T-cell (primary cell): ENCODE results near the gene TYROBP. TPM values are rescaled to one million over a fixed set of nuclear protein-coding genes. Genes with fewer than 3 reads are reported as not detected.
A peak's percentile ranks its signal among the peaks of the same experiment; 100 is the strongest.

ENCODE experiments used
- ATAC-seq, 4 experiments: fragments of 200-7000 bp in 3 of 4; fragments of 150-1000 bp in 1 of 4; cut with Tn5 transposase; replicated peaks in 1 of 4; 1 replicate in 3 of 4; 2 replicates in 1 of 4; pipeline ENCODE4 v1.10.0; 2021; ENCODE audit warnings: moderate library complexity in 3 of 4, mild to moderate bottlenecking in 2 of 4, moderate number of reproducible peaks in 1 of 4
- CTCF ChIA-PET, 2 donors: fragments of 300-600 bp; sonication (Branson Sonifier 250); formaldehyde crosslinking; loops; one replicate each; lab custom pipeline; 2022; ENCODE audit warnings: antibody characterized with exemption in 2 of 2; lab: Charles Lee
- POLR2A ChIA-PET, 2 donors: fragments of 300-600 bp; sonication (Branson Sonifier 250); formaldehyde crosslinking; loops; one replicate each; lab custom pipeline; 2022; ENCODE audit warnings: antibody characterized with exemption in 2 of 2; lab: Charles Lee
- DNase-seq, 35 experiments: peaks; one replicate each; pipeline versions ENCODE4 v3.0.0 to v3.0.0-alpha.2; 2013 to 2023
- H3K27ac ChIP-seq: one replicate; pipeline ENCODE4 v1.5.1; 2013; ENCODE audit warnings: low read length
- H3K27me3 ChIP-seq, 2 experiments: replicated peaks in 1 of 2; 1 replicate in 1 of 2; 2 replicates in 1 of 2; pipeline versions ENCODE4 v1.6.1 to v1.7.0; 2013; ENCODE audit warnings: low read length in 1 of 2, mixed read lengths in 1 of 2; ENCODE audit not compliant: control insufficient read depth in 2 of 2, insufficient read depth in 2 of 2; ENCODE audit errors: extremely low read depth in 1 of 2
- H3K36me3 ChIP-seq, 2 donors: 1 replicate in 1 of 2; 2 replicates in 1 of 2; pipeline versions ENCODE4 v1.6.1 to v1.7.0; 2013; ENCODE audit warnings: low read length in 1 of 2; ENCODE audit not compliant: control insufficient read depth in 2 of 2, insufficient read depth in 1 of 2; ENCODE audit errors: extremely low read depth in 1 of 2
- H3K4me1 ChIP-seq, 2 experiments: 1 replicate in 1 of 2; 2 replicates in 1 of 2; pipeline versions ENCODE4 v1.6.1 to v1.7.0; 2013; ENCODE audit warnings: low read length in 2 of 2, mixed read lengths in 1 of 2; ENCODE audit not compliant: insufficient read depth in 2 of 2, control insufficient read depth in 1 of 2; ENCODE audit errors: extremely low read depth in 1 of 2
- H3K4me3 ChIP-seq, 2 donors: 1 replicate in 1 of 2; 2 replicates in 1 of 2; pipeline versions ENCODE4 v1.5.1 to v1.7.0; 2013; ENCODE audit warnings: mild to moderate bottlenecking in 2 of 2, low read length in 1 of 2, moderate library complexity in 1 of 2; ENCODE audit not compliant: control insufficient read depth in 1 of 2; ENCODE audit errors: extremely low read depth in 1 of 2
- H3K9me3 ChIP-seq: 2 replicates; pipeline ENCODE4 v1.7.0; 2013
- H3K27ac Mint-ChIP-seq, 2 donors: one replicate each; pipeline ENCODE4 v1.8.0; 2020 to 2021; ENCODE audit warnings: mild to moderate bottlenecking in 2 of 2, mixed read lengths in 2 of 2
- H3K27me3 Mint-ChIP-seq, 2 donors: one replicate each; pipeline ENCODE4 v1.8.0; 2021 to 2022; ENCODE audit warnings: mixed read lengths in 2 of 2
- H3K36me3 Mint-ChIP-seq: one replicate; pipeline ENCODE4 v1.8.0; 2021; ENCODE audit warnings: mixed read lengths
- H3K4me1 Mint-ChIP-seq, 3 donors: one replicate each; pipeline ENCODE4 v1.8.0; 2020 to 2022; ENCODE audit warnings: mixed read lengths in 3 of 3, mild to moderate bottlenecking in 1 of 3
- H3K4me3 Mint-ChIP-seq, 3 donors: one replicate each; pipeline ENCODE4 v1.8.0; 2020 to 2022; ENCODE audit warnings: mild to moderate bottlenecking in 3 of 3, mixed read lengths in 3 of 3, moderate library complexity in 3 of 3
- H3K9me3 Mint-ChIP-seq, 3 donors: one replicate each; pipeline ENCODE4 v1.8.0; 2020 to 2022; ENCODE audit warnings: mixed read lengths in 3 of 3
- WGBS: methylation state at CpG from one replicate; pipeline ENCODE4 v1.1.5; 2013; ENCODE audit warnings: missing lambda C conversion rate; ENCODE audit not compliant: insufficient coverage; 5-methylcytosine and 5-hydroxymethylcytosine counted together
- total RNA-seq, 35 experiments: library from RNA in 6 of 35; stranded (reverse) in 6 of 35; fragments of 120-200 nt in 1 of 35; gene quantifications; one replicate each; pipeline versions ENCODE4 v1.2.1 to v1.2.4 and lab custom pipeline; 2013 to 2026

The TYROBP gene
- total RNA-seq, 5 donors from 2014 or later (not counting 1 experiment from before 2014, with no cell fraction given): 2.3 to 7.0 (median 2.9) TPM

- H3K27ac Mint-ChIP-seq: no peak overlapping the region
- peaks cover 0 to 17% of the 10 kb centered on the region in 2 experiments for H3K4me1 ChIP-seq
- peaks cover 7 to 11% of the 10 kb centered on the region in 2 donors for H3K36me3 ChIP-seq
- peaks cover 21% of the 10 kb centered on the region for H3K36me3 Mint-ChIP-seq
- no peaks in the 10 kb centered on the region for H3K27me3 ChIP-seq
- WGBS: 93% methylated on average over 49 of the region's 52 CpGs
- DNase-seq (no peak), ATAC-seq (no peak)
- peaks cover 27 to 51% (median 33%) of the 10 kb centered on the region in 3 donors for H3K4me1 Mint-ChIP-seq
- H3K4me3 ChIP-seq: no peak overlapping the region
- no peaks in the 10 kb centered on the region for H3K9me3 ChIP-seq
- no peak overlapping the region for H3K4me3 Mint-ChIP-seq
- no peak overlapping the region for H3K27ac ChIP-seq
- no peaks in the 10 kb centered on the region for H3K27me3 Mint-ChIP-seq
- CTCF ChIA-PET: no interaction called here
- no peaks in the 10 kb centered on the region for H3K9me3 Mint-ChIP-seq
- POLR2A ChIA-PET: no interaction called here
These were observed 36.5 kb upstream of the TYROBP start for GRCh38 chr19:35944556-35944955.

- Histone ChIP-seq H3K9me3 (no peaks in the 10 kb centered on the region), H3K4me1 (peaks cover 0 to 18% of the 10 kb centered on the region in 2 experiments), H3K27ac (no peak overlapping the region), H3K36me3 (peaks cover 7 to 11% of the 10 kb centered on the region in 2 donors), H3K4me3 (no peak overlapping the region), H3K27me3 (no peaks in the 10 kb centered on the region)
- Mint-ChIP-seq H3K4me3 (no peak overlapping the region), H3K36me3 (peaks cover 27% of the 10 kb centered on the region), H3K27ac (peak overlapping the region; percentile 41 to 57), H3K4me1 (peaks cover 27 to 47% (median 32%) of the 10 kb centered on the region in 3 donors), H3K27me3 (no peaks in the 10 kb centered on the region), H3K9me3 (no peaks in the 10 kb centered on the region)
- WGBS: 84% methylated on average over 6 of the region's 9 CpGs
- CTCF ChIA-PET: no interaction called here
- DNase-seq (no peak), ATAC-seq (no peak)
- POLR2A ChIA-PET: interaction anchor here in 1 of 2 donors (0.5 kb wide), 1 partner anchor 58 kb away, joined by 3 read pairs; no protein-coding TSS in a partner anchor
These were observed 35.5 kb upstream of the TYROBP start for GRCh38 chr19:35943321-35944301.

- H3K4me3 Mint-ChIP-seq: no peak overlapping the region
- no peaks in the 10 kb centered on the region for H3K9me3 Mint-ChIP-seq
- H3K27ac Mint-ChIP-seq: no peak overlapping the region
- POLR2A ChIA-PET: no interaction called here
- 93% methylated on average over 2 of the region's 3 CpGs for WGBS
- CTCF ChIA-PET: no interaction called here
- H3K27ac ChIP-seq: no peak overlapping the region
- peaks cover 35% of the 10 kb centered on the region for H3K36me3 Mint-ChIP-seq
- no peaks in the 10 kb centered on the region for H3K27me3 Mint-ChIP-seq
- H3K36me3 ChIP-seq: peaks cover 7 to 11% of the 10 kb centered on the region in 2 donors
- H3K9me3 ChIP-seq: no peaks in the 10 kb centered on the region
- no peak for ATAC-seq
- peaks cover 32 to 46% (median 36%) of the 10 kb centered on the region in 3 donors for H3K4me1 Mint-ChIP-seq
- peaks cover 0 to 24% of the 10 kb centered on the region in 2 experiments for H3K4me1 ChIP-seq
- H3K27me3 ChIP-seq: no peaks in the 10 kb centered on the region
- no peak overlapping the region for H3K4me3 ChIP-seq
- no peak for DNase-seq
These were observed 34.1 kb upstream of the TYROBP start for GRCh38 chr19:35942235-35942634.

GRCh38 chr19:35940839-35941238 is 32.7 kb upstream of the TYROBP start:
- Histone ChIP-seq H3K27me3 (no peaks in the 10 kb centered on the region), H3K36me3 (peaks cover 7 to 11% of the 10 kb centered on the region in 2 donors), H3K4me1 (peaks cover 4 to 30% of the 10 kb centered on the region in 2 experiments), H3K9me3 (no peaks in the 10 kb centered on the region), H3K27ac (no peak overlapping the region), H3K4me3 (no peak overlapping the region)
- H3K36me3 Mint-ChIP-seq: peaks cover 35% of the 10 kb centered on the region
- ChIA-PET CTCF (no interaction called here), POLR2A (no interaction called here)
- peak overlapping the region; percentile 5 to 48 for H3K27ac Mint-ChIP-seq
- H3K9me3 Mint-ChIP-seq: no peaks in the 10 kb centered on the region
- peaks cover 39 to 48% (median 40%) of the 10 kb centered on the region in 3 donors for H3K4me1 Mint-ChIP-seq
- H3K4me3 Mint-ChIP-seq: no peak overlapping the region
- 80% methylated on average over 2 of the region's 4 CpGs for WGBS
- no peak for DNase-seq
- no peak for ATAC-seq
- no peaks in the 10 kb centered on the region for H3K27me3 Mint-ChIP-seq

- H3K9me3 Mint-ChIP-seq: no peaks in the 10 kb centered on the region
- H3K4me3 Mint-ChIP-seq: peak overlapping the region in 1 of 3 donors; percentile 84
These were observed 32.1 kb upstream of the TYROBP start for GRCh38 chr19:35940078-35940775.

More at GRCh38 chr19:35940078-35940775, 32.1 kb upstream of the TYROBP start:
- no peak overlapping the region for H3K4me3 ChIP-seq
- Mint-ChIP-seq H3K36me3 (peaks cover 35% of the 10 kb centered on the region), H3K27me3 (no peaks in the 10 kb centered on the region), H3K27ac (no peak overlapping the region), H3K4me1 (peaks cover 44 to 55% (median 44%) of the 10 kb centered on the region in 3 donors)
- H3K4me1 ChIP-seq: peaks cover 8 to 36% of the 10 kb centered on the region in 2 experiments
- no peak for DNase-seq
- no peaks in the 10 kb centered on the region for H3K9me3 ChIP-seq
- WGBS: 95% methylated on average over 45 of the region's 51 CpGs
- POLR2A ChIA-PET: interaction anchor here in 1 of 2 donors (0.5 kb wide), 1 partner anchor 170 kb away, joined by 3 read pairs; no protein-coding TSS in a partner anchor
- H3K27me3 ChIP-seq: peaks cover 0 to 3% of the 10 kb centered on the region in 2 experiments
- CTCF ChIA-PET: no interaction called here
- no peak for ATAC-seq
- no peak overlapping the region for H3K27ac ChIP-seq
- H3K36me3 ChIP-seq: peaks cover 5 to 11% of the 10 kb centered on the region in 2 donors
